Duodenal mucosa (tissue), 2 donors: ENCODE results near the gene TLE3.

Experiments used
- H3K27ac ChIP-seq: one replicate; pipeline ENCODE4 v1.7.0; 2013; ENCODE audit warnings: low read depth, low read length
- H3K27me3 ChIP-seq, 2 donors: one replicate each; pipeline ENCODE4 v1.7.0; 2013; ENCODE audit warnings: low read length in 2 of 2, control low read depth in 1 of 2; ENCODE audit not compliant: insufficient read depth in 2 of 2, control insufficient read depth in 1 of 2
- H3K36me3 ChIP-seq, 2 donors: one replicate each; pipeline ENCODE4 v1.7.0; 2013; ENCODE audit warnings: low read length in 2 of 2, control low read depth in 1 of 2; ENCODE audit not compliant: insufficient read depth in 2 of 2, control insufficient read depth in 1 of 2
- H3K4me1 ChIP-seq, 2 donors: one replicate each; pipeline ENCODE4 v1.7.0; 2013; ENCODE audit warnings: low read length in 2 of 2, control low read depth in 1 of 2; ENCODE audit not compliant: insufficient read depth in 2 of 2, control insufficient read depth in 1 of 2
- H3K4me3 ChIP-seq, 2 donors: one replicate each; pipeline ENCODE4 v1.7.0; 2013; ENCODE audit warnings: low read length in 2 of 2, low read depth in 1 of 2
- H3K9ac ChIP-seq, 2 donors: one replicate each; pipeline ENCODE4 v1.7.0; 2013; ENCODE audit warnings: low read length in 2 of 2, low read depth in 1 of 2
- H3K9me3 ChIP-seq, 2 donors: one replicate each; pipeline ENCODE4 v1.7.0; 2013; ENCODE audit warnings: low read length in 2 of 2, control low read depth in 1 of 2; ENCODE audit not compliant: control insufficient read depth in 1 of 2

The TLE3 gene

DNA sequence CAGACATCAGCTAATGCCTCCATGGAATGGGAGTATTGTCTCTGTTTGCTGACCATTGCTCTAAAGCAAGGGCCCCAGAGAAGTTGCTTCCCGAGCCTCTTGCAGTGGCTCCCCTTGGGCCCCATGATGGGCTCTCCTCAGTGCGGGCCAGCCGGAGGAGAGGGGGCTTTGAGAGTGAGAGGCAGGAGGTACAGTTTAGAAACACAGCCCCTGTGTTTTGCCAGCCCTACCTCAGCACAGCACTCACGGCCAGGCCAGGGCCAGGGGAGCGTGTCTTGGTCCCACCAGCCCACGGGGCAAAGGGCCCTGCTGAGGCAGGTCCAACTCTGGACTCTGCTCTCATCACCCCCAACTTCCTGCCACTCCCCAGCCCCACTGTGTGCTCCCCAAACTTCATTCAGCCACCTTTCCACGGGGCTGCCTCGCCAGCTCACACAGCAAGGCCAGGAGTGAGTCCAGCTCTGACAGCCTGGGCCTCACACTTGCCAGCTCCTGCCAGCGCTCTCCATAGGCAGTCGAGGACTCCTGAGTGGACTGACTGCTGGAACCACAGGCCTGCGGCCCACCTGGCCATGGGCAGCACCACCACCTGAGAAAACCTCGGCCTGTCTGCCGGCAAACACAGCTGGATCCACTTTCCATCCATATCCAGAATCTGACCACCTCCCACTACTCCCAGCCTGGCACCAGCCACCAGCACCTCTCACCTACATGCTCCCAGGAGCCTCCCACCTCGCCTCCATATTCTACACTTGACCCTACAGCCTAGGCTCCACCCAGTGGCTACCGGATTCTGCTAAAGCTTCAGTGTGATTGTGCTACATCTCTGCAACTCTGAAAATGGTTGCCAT, 99.0 kb downstream of the TLE3 start:
- H3K27ac ChIP-seq = no peak overlapping the region
- H3K36me3 ChIP-seq = no peaks in the 10 kb centered on the region
- peaks cover 6 to 13% of the 10 kb centered on the region in 2 donors for H3K9me3 ChIP-seq
- peaks cover 0 to 6% of the 10 kb centered on the region in 2 donors for H3K27me3 ChIP-seq
- H3K4me1 ChIP-seq = peaks cover 24% of the 10 kb centered on the region in 2 donors
- H3K4me3 ChIP-seq = no peak overlapping the region
- no peak overlapping the region for H3K9ac ChIP-seq

- Histone ChIP-seq H3K4me3 (no peak overlapping the region), H3K27me3 (peaks cover 0 to 6% of the 10 kb centered on the region in 2 donors), H3K9me3 (peaks cover 1 to 5% of the 10 kb centered on the region in 2 donors), H3K9ac (no peak overlapping the region), H3K36me3 (no peaks in the 10 kb centered on the region), H3K27ac (no peak overlapping the region), H3K4me1 (peaks cover 24% of the 10 kb centered on the region in 2 donors)
These were observed 99.9 kb downstream of the TLE3 start for GRCh38 chr15:69997813-69998212.
